ENCODE measurements around the gene FBXO33. TPM values are rescaled to one million over a fixed set of nuclear protein-coding genes. Genes with fewer than 3 reads are reported as not detected.

The FBXO33 gene
- total RNA-seq, 1 experiment from 2014 or later, result 8.8 TPM

DNA sequence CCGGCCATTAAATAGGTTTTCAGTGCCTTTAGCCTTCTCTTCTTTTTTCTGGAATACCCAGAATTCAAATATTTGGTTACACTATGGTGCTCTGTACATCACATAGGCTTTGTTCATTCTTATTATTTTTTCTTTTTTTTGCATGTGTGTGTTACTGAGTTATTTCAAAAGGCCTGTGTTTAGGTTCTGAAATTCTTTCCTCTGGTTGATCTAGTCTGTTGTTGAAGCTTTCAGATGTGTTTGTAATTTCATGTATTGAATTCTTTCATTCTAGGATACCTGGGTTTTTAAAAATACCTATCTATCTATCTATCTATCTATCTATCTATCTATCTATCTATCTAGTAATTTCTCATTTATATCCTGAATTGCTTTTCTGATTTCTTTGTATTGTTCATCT lies 66.9 kb downstream of the FBXO33 start:
- no peak for DNase-seq
- H2AFZ ChIP-seq (ENCODE audit: low read length), result no peak overlapping the region
- H3K9me3 ChIP-seq (ENCODE audit: control insufficient read depth, low read depth, low read length), result no peaks in the 10 kb centered on the region
- H3K27me3 ChIP-seq (ENCODE audit: insufficient read depth, low read length), result no peaks in the 10 kb centered on the region
- no peak overlapping the region for H3K56ac ChIP-seq (ENCODE audit: insufficient read length, low read depth, low read length)
- no peak overlapping the region for H2BK15ac ChIP-seq (ENCODE audit: low read depth, low read length)
- no peak overlapping the region for H2BK120ac ChIP-seq (ENCODE audit: low read depth, low read length, poor library complexity, severe bottlenecking)
- H3K9ac ChIP-seq (ENCODE audit: extremely low read depth, insufficient read length, low read length), result no peak overlapping the region
- Mint-ChIP-seq H3K4me3 (no peak overlapping the region), H3K9me3 (peaks cover 12 to 15% of the 10 kb centered on the region in 2 experiments; a peak in 4 of 5 replicates), H3K27ac (no peak overlapping the region), H3K4me1 (peaks cover 35 to 39% of the 10 kb centered on the region in 2 experiments), H3K27me3 (ENCODE audit: low read depth) (no peaks in the 10 kb centered on the region), H3K36me3 (ENCODE audit: insufficient read depth in 1 of 3, low read depth in 3 of 3) (peaks cover 9 to 25% (median 14%) of the 10 kb centered on the region in 3 experiments)
- H4K91ac ChIP-seq (ENCODE audit: insufficient read length, low read depth, low read length), result no peak overlapping the region
- no peak overlapping the region for H3K4me2 ChIP-seq (ENCODE audit: insufficient read depth, insufficient read length, low read length)
- no CpG with 5 or more reads among the region's 1 CpG for WGBS (ENCODE audit: extremely low coverage, insufficient read length, low lambda C conversion rate)
- no peak overlapping the region for H3K4ac ChIP-seq (ENCODE audit: low read depth, low read length)
- H3K4me1 ChIP-seq (ENCODE audit: insufficient read depth, low read length), result peaks cover 10% of the 10 kb centered on the region
- H3K18ac ChIP-seq (ENCODE audit: insufficient read length, low read depth, low read length), result no peak overlapping the region
- H2BK5ac ChIP-seq (ENCODE audit: insufficient read length, low read length), result no peak overlapping the region
- no peak overlapping the region for H4K8ac ChIP-seq (replicated peaks; ENCODE audit: insufficient read length, low read depth, low read length)
- H3K79me1 ChIP-seq (ENCODE audit: insufficient read depth, low read depth, low read length, poor library complexity, severe bottlenecking), result no peaks in the 10 kb centered on the region
- no peak overlapping the region for H2BK12ac ChIP-seq (ENCODE audit: insufficient read length, low read depth, low read length)
- H3K79me2 ChIP-seq (ENCODE audit: insufficient read depth, low read length), result no peaks in the 10 kb centered on the region
- H3K14ac ChIP-seq (ENCODE audit: insufficient read depth, low read length), result no peak overlapping the region
- no peaks in the 10 kb centered on the region for H3K23me2 ChIP-seq (ENCODE audit: insufficient read length, low read depth, low read length, poor library complexity, severe bottlenecking)
- H4K5ac ChIP-seq (ENCODE audit: insufficient read length, low read depth, low read length), result no peak overlapping the region
- no peak overlapping the region for H2BK20ac ChIP-seq (ENCODE audit: low read depth, low read length, poor library complexity, severe bottlenecking)
- no peak overlapping the region for H3K27ac ChIP-seq (ENCODE audit: insufficient read length, low read depth, low read length)
- no peak overlapping the region for H3T11ph ChIP-seq (ENCODE audit: low read length)
- no peak overlapping the region for H3K23ac ChIP-seq (ENCODE audit: insufficient read length, low read depth, low read length)
- H4K20me1 ChIP-seq (ENCODE audit: control insufficient read depth, insufficient read depth, insufficient read length), result no peaks in the 10 kb centered on the region
- no peak overlapping the region for H2AK5ac ChIP-seq (ENCODE audit: insufficient read length, low read length)
- no peak for TF ChIP-seq CTCF (conservative IDR thresholded peaks at IDR 0.05)

Data from H9 (cell line).